ENCODE measurements around the gene BDKRB1. TPM values are rescaled to one million over a fixed set of nuclear protein-coding genes. Genes with fewer than 3 reads are reported as not detected.

Gene BDKRB1
- total and polyA plus RNA-seq, 2 donors (not counting 3 experiments of a cell fraction or from before 2014, with no cell fraction given): not detected

GRCh38 chr14:96309133-96309895, 53.3 kb downstream of the BDKRB1 start:
- no peak overlapping the region for H3K4me2 ChIP-seq (ENCODE audit: insufficient read depth, low read length)
- H3K9ac ChIP-seq (replicated peaks; ENCODE audit: extremely low read depth, insufficient read depth, low read length): no peak overlapping the region
- no peaks in the 10 kb centered on the region for H4K20me1 ChIP-seq (replicated peaks; ENCODE audit: control insufficient read depth, extremely low read depth, insufficient read depth, low read length)
- TF ChIP-seq POLR2A (IDR thresholded peaks at IDR 0.05; ENCODE audit: low read depth, low read length) (no peak), FOS (IDR thresholded peaks at IDR 0.05; ENCODE audit: borderline replicate concordance, insufficient read depth, low read length) (no peak), JUN (IDR thresholded peaks at IDR 0.05; ENCODE audit: borderline replicate concordance, insufficient read depth, insufficient read length, low read depth) (no peak), EZH2 (IDR thresholded peaks at IDR 0.05; ENCODE audit: borderline replicate concordance, low read depth, low read length, severe bottlenecking) (no peak), MYC (IDR thresholded peaks at IDR 0.05; ENCODE audit: low read depth, low read length) (no peak), MAX (IDR thresholded peaks at IDR 0.05; ENCODE audit: insufficient read depth, insufficient read length) (no peak), POLR2AphosphoS5 (IDR thresholded peaks at IDR 0.05; ENCODE audit: insufficient read depth, low read depth, low read length) (no peak), GATA2 (IDR thresholded peaks at IDR 0.05; ENCODE audit: insufficient read depth, insufficient read length, low read depth, low read length) (no peak), CTCF (IDR thresholded peaks at IDR 0.05; ENCODE audit: extremely low read depth in 1 of 2, insufficient read depth in 1 of 2, low read depth in 1 of 2, low read length in 2 of 2) (no peak)
- CTCF ChIA-PET: interaction anchor here (1.0 to 1.5 kb wide), 3 partner anchors 9 to 114 kb away, joined by 4 to 8 read pairs (median 4); no protein-coding TSS in a partner anchor
- no peaks in the 10 kb centered on the region for H3K4me1 ChIP-seq (ENCODE audit: control insufficient read depth, extremely low read depth, insufficient read depth, low read length)
- POLR2A ChIA-PET: no interaction called here
- peaks cover 3 to 8% of the 10 kb centered on the region in 2 experiments for H3K36me3 ChIP-seq (ENCODE audit: control insufficient read depth in 2 of 2, extremely low read depth in 1 of 2, insufficient read depth in 2 of 2, low read length in 2 of 2)
- no peaks in the 10 kb centered on the region for H3K79me2 ChIP-seq (ENCODE audit: control insufficient read depth, insufficient read depth, low read length)
- H3K9me3 ChIP-seq (replicated peaks; ENCODE audit: control insufficient read depth, insufficient read depth, low read length): no peaks in the 10 kb centered on the region
- dilution Hi-C loops (cut with MboI; ENCODE audit: extremely low pct_ligation_motif_present, low sequenced_read_pairs): no loop called here
- FAIRE-seq (no peak), DNase-seq (ENCODE audit: low read depth, low spot score) (no peak)
- no peak overlapping the region for H3K27ac ChIP-seq (ENCODE audit: insufficient read depth, low read depth, low read length)
- BruUV-seq (replicated peaks): no TSS peak
- intact Hi-C loops (cut with micrococcal nuclease): no loop called here
- H3K4me3 ChIP-seq (replicated peaks in 1 of 3; ENCODE audit: insufficient read depth in 1 of 3, low read depth in 1 of 3, low read length in 3 of 3): no peak overlapping the region
- no peaks in the 10 kb centered on the region for H3K27me3 ChIP-seq (ENCODE audit: control insufficient read depth in 2 of 2, insufficient read depth in 2 of 2, low read length in 2 of 2)
- no peaks in the 10 kb centered on the region for H3K9me1 ChIP-seq (replicated peaks; ENCODE audit: control insufficient read depth, extremely low read depth, insufficient read depth, low read length)
- no peak overlapping the region for H2AFZ ChIP-seq (ENCODE audit: low read depth, low read length)
